GM21367 (cell line): ENCODE results near the gene ATP5F1D.
"Not testable (repeated sequence)": the region's sequence is repeated elsewhere in the genome, so short reads cannot be mapped to it uniquely, and the experiment has no call there.

ENCODE experiments used
- ATAC-seq: cut with Tn5 transposase; IDR thresholded peaks from one replicate; pipeline ENCODE4 v1.9.1; 2021; ENCODE audit not compliant: unreplicated experiment

The ATP5F1D gene

DNA sequence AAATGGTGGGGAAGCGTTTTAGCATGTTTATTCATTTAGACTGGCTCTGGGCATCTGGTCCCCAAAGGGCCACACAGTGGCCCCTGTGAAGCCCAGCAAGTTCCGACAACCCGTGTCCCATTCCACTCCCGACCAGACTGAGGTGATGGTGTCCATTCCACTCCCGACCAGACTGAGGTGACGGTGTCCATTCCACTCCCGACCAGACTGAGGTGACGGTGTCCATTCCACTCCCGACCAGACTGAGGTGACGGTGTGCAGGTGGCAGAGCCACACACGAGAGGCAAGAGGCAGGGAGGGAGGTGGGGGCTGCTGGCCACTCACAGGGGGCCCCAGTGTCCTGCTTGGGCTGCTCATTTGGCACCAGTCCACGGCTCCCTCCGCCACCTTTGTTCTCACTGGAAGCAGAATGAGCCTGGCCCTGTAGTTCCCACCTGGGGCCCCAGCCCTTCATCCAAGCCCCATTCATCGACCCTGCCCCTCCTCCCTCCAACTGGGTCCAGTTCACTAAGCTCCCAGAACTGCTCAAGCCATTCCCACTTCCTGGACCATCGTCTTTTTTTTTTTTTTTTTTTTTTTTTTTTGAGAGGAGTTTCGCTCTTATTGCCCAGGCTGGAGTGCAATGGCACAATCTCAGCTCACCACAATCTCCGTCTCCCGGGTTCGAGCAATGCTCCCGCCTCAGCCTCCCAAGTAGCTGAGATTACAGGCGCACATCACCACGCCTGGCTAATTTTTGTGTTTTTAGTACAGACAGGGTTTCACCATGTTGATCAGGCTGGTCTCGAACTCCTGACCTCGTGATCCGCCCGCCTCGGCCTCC lies 4.9 kb downstream of the ATP5F1D start:
- not testable (repeated sequence) for ATAC-seq

DNA sequence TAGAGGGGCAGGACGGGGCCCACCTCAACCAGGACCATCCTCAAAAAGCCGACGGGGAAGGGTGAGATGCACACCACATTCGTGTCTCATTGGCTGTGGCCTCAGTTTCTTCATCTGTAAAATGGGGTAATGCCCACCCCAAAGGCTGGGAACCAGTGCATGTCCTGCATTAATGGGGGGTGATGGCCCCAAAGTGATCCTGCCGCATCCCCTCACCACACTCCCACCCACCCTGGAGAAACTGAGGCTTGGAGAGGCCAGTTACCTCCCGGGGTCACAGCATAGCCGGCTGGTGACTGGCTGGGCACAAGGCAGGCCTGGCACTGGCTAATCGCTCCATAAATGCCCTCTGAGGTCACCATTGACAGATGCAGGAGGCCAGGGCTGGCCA lies 6.2 kb downstream of the ATP5F1D start:
- ATAC-seq: no peak

DNA sequence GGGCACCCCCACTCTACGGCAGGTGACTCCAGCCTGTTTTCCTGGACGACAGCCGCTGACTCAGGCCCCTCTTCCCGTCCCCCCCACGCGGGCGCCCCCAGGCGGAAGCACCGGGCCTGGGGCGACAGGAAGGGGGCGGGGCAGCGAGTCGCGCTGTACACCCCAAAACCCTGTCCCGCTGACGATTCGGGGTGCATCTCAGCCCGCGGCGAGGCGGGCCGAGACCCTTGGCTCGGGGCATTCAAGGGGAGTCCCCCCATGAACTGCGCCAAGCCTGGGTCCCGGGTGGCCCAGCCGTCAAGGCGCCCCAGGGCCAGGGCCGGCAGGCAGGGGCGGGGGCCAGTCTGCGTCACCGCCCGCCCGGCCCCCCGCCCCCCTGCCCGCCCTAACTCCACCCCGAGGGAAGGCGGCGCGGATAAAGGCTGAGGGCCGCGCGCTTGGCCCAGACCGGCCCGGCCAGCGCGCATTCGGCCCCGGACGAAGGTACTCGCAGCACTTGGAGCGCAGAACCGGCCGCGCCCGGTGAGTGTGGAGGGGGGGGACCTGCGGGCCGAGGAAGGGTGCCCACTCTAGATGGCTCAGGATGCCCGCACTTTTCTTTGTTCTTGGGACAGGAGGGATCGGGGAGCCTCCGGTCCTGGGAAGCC lies 6.7 kb downstream of the ATP5F1D start, which contains the start of gene MIDN:
Gene MIDN (plus strand): TSS at position 445 of the 647 bp plus-strand sequence. CDS start 1,714 bp downstream, outside the sequence.
- ATAC-seq: peak; percentile 8

DNA sequence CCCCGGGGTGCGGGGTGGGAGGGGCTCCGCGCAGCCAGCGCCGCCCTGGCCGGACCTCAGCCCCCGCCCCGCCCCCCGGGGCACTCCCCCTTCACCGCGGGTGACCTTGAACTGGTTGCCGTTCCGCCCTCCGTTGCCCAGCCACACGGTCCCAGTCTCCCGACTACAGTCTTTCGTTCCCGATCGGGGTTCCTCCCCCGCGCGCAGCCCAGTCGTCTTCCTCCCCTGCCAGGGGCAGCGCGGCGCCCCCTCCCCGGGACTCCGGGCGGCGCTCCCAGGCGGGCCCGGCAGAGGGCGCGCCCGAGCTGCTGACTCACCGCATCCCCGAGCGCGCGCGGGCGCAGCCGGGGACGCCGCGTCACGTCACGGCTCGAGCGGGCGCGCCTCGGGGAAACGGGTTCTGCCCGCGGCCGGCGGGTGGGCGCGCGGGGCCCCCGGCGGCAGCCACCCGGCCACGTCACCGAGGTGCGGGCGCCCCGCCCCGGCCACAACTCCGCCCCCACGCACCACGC lies 7.3 kb downstream of the ATP5F1D start:
- ATAC-seq: peak; percentile 10

DNA sequence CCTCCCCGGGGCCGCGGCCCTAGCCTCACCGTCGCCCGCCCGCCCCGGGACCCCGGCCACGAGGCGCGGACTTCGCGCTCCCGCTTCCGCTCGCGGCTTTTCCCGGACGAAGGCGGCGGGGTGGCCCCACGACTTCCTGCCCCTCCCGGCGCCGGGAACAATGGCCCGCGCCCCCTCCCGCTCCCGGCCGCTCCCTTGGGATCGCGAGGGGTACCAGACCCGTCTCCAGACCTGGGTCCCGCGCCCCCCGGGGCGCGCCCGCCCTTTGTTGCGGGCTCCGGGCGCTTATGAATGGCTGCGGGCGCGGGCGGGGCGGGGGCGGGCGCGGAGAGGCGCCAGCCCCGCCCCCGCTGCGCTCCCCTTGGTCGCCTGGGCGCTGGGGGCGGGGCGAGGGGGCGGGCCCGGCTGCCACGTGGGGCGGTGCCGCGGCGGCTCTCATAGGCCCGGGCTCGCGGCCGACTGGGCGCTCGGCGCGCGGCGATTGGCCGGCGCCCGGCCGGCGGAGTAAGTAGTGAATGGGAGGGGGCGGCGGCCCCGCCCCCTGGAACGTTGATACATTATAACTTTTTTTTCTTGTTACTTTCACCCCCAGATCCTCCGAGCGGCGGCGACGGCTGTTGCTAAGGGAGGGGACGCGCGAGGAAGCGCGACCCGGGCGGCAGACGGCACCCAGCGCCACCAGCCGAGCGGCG lies 7.9 kb downstream of the ATP5F1D start:
- peak; percentile 33 for ATAC-seq

DNA sequence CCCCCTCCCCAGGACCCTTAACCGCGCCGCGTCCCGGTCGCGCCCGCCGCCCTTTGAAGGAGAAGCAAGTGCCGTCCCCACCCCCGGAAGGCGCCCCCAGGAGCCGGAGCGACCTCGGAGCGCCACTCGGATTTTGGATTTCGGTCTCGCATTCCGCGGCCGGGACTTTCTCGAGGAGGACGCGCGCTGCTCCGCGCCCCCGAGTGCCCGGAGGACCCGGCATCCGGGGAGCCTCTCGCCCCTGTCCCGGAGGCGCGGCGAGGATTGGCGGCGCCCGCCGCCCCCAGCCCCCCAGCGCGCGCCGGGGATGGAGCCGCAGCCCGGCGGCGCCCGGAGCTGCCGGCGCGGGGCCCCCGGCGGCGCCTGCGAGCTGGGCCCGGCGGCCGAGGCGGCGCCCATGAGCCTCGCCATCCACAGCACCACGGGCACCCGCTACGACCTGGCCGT lies 8.5 kb downstream of the ATP5F1D start:
- ATAC-seq: no peak

DNA sequence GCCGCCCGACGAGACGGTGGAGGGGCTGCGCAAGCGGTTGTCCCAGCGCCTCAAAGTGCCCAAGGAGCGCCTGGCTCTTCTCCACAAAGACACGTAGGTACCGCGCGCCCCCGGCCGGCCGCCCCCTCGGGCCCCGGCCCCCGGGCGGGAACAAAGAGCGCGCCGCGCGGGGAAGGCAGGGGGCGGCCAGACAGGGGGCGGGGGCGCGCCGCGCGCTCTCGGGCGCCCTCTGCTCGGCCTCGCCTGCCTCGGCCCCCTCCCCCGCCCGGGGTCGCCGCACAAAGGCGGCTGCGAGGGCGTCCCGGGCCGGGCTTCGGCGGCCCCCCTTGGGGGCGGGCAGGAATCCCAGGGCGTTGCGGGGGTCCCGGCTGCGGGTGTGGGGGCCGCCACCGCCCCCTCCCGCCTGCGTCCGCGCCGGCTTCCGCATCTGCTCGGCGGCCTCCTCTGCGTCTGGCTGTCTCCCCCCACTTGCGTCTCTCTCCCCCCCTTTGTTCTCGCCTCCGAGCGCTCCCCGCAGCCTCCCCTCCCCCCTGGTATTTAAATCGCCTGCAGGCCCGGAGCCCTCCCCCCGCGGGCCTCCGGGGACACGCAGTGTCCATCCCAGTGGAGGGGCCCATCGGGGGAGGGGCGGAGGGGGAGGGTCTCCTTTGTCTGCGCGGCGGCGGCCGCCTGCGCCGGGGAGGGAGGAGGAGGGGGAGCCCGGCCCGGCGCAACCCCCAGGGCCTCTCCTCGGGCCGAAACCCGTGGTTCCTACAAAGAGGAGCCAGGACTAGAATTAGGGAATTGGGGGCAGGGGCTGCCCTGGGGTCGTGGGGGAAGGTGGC lies 9.1 kb downstream of the ATP5F1D start:
- ATAC-seq: no peak

DNA sequence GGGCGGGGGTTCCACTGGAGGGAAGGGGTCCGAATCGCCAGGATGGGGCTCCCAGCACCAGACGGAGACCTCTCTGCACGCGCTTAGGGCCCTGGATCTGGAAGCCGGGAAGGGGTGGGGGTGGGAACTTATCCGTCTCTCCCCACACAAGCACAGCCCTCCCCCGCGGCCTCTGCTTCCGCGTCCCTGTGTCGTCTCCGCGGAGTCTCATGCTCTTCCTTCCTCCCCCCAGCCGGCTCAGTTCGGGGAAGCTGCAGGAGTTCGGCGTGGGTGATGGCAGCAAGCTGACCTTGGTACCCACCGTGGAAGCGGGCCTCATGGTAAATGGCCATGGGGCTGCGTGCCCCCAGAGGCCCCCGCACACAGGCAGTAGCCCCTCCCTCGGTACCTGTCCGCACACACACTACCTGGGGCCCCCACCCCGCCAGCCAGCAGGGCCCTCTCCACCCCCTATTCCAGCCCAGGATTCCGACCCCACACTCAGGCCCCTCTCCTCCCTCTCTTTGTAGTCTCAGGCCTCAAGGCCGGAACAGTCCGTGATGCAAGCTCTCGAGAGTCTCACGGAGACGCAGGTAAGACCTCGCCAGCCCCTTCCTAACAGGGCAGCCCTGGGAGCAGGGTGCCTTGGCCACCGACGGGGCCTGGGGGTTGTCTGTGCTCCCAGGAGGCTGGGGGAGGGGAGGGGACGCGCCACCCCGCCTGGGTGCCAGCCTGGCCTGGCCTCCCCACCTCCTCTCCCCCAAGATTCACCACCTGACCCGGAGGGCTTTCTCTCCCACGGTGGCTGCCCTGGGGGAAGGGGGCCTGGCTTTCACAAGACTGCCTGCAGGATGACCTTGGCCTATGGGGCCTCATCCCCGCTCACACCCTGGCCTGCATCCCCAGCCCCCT lies 10.0 kb downstream of the ATP5F1D start:
- ATAC-seq: no peak

DNA sequence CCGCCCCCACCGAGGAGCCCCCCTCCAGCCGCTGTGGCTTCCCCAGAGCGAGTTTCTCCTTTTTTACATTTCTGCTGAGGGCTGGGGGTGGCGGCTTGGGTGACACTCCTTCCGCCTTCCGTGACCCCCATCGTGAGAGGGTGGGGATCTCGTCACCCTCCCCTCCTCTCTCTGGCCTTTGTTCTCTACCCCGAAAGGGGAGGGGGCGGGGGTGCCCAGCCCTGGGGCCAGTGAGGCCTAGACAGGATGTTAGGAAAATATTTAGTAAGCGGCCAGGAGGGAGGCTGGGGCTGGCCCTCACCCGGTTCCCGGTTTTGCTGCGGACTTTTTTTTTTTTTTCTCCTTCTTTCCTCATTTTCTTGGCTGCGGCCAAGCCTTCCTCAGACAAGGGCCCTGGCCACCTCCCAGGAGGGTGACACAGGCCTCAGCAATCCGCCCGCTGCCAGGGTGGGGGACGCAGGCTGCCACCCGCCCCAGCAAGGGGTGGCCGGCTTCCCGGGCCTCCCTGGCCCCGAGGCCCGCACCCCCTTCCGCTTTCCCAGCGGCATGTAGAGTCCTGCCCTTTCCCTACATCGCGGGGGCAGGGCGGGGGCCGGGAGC lies 10.8 kb downstream of the ATP5F1D start:
- no peak for ATAC-seq

DNA sequence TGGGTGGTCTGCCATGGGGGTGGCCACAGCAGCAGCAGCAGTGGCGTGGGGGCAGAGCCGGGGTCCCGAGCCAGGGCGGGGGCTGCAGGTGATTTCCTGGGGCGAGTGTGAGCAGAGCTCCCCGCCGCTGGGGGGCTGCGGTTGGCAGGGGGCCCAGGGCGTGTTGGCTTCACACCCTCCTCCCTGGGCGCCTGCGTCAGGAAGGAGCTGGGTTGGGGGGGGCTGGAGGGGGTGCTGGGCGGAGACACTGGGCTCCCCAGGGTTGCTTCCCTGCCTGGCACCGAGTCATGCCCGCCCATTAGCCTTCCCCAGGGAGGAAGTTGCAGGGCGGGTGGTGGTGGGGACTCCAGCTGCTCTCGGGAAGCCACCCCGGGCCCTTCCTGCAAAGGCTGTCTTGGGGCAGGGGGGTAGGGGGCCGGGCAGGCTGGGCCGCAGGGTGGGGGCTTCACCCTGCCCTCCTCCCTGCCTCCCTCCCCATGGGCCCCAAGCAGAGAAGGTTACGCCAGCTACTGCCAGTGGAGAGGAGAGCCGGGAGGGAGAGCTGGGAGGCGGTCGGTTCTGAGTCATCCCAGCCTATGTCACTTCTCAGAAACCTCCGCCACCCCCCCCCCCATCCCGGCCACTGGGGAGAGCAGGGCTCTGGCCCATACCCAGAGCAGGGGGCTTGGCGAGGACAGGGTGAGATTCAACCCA lies 11.4 kb downstream of the ATP5F1D start:
- ATAC-seq: no peak

DNA sequence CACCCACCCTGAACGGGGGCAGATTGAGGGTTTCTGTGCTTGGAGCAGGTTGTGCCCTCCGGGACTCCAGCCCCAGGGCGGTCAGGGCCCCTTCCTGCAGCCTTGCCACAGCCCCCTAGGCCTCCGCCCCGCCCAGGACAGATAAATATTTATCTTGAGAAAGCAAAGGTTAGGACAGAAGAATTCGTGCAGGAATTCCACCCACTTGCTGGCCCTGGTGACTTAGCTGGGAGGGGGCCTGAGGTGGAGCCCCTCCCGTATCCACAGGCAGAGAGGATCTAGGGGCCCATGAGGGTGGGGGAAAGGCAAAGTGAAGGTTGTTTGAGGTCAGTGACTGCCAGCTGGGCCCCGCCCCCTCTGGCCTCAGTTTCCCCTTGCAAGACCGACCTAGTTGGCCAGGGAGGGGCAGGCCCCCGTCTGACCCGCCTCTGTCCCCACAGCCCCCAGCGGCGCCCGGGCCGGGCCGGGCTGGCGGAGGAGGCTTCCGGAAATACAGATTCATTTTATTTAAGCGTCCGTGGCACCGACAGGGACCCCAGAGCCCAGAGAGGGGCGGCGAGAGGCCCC lies 12.0 kb downstream of the ATP5F1D start:
- no peak for ATAC-seq

DNA sequence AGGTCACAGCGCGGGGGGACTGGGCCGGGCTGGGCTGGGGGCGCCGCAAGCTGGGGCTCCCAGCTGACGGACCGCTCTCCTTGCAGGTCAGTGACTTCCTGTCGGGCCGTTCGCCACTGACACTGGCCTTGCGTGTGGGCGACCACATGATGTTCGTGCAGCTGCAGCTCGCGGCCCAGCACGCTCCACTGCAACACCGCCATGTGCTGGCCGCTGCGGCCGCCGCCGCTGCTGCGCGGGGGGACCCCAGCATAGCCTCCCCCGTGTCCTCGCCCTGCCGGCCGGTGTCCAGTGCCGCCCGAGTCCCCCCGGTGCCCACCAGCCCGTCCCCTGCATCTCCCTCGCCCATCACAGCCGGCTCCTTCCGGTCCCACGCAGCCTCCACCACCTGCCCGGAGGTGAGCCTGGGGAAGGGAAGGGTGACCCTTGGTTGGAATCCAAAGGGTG lies 12.6 kb downstream of the ATP5F1D start:
- no peak for ATAC-seq

DNA sequence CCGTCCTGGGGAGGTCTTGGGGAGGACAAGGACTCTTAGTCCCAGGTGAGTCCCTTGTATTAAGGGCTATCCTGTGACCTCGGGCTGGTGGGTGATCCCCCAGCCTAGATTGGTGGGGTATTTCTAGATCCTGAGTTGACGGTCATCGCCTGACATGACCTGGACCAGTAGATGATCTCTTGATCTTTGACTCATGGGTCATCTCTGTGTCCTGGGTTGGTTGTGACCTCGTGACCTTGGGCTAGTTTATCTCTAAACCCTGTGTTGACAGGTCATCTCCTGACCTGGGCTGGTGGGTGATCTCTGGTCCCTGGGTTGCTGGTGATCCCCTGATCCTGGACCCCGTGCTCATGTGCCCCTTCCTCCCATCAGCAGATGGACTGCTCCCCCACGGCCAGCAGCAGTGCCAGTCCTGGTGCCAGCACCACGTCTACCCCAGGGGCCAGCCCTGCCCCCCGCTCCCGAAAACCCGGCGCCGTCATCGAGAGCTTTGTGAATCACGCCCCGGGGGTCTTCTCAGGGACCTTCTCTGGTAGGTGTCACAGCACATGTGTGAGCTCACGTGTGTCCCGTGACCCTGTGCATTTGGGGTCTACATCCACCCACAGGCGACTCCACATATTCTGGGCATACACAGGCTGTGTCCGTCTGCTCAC lies 13.1 kb downstream of the ATP5F1D start:
- ATAC-seq: no peak

DNA sequence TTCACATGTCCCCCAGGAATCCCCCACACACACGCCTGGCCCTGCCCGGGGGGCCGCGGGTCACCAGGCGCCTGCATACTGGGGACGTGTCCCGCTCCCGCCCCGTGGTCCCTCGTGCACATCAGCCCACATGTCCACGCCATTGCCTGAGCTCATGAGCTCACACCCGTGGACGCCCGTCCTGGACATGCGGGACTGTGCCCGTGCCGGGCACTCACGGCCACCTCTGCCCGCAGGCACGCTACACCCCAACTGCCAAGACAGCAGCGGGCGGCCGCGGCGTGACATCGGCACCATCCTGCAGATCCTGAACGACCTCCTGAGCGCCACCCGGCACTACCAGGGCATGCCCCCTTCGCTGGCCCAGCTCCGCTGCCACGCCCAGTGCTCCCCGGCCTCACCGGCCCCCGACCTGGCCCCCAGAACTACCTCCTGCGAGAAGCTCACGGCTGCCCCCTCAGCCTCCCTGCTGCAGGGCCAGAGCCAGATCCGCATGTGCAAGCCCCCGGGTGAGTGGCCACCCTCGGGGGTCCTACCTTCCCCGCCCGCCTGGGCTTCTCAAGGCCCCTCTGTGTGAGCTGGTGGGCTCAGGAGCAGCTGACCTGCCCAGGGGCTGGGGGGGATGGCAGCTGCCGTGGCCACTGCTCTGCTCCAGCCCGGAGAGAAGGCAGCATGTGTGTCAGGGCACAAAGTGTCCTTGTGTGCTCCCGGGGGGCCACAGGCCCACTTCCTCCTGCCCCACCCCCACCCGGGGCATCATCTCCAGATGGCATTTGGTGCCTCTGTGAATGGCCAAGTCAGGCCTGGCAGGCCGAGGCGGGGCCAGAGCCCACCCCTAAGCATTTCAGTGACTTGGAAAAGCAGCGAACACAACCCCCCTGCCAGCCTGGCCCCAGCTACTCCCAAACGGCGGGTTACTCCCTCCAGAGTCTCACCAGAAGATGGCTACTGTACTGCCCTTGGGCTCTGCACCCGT lies 13.9 kb downstream of the ATP5F1D start:
- ATAC-seq: no peak

DNA sequence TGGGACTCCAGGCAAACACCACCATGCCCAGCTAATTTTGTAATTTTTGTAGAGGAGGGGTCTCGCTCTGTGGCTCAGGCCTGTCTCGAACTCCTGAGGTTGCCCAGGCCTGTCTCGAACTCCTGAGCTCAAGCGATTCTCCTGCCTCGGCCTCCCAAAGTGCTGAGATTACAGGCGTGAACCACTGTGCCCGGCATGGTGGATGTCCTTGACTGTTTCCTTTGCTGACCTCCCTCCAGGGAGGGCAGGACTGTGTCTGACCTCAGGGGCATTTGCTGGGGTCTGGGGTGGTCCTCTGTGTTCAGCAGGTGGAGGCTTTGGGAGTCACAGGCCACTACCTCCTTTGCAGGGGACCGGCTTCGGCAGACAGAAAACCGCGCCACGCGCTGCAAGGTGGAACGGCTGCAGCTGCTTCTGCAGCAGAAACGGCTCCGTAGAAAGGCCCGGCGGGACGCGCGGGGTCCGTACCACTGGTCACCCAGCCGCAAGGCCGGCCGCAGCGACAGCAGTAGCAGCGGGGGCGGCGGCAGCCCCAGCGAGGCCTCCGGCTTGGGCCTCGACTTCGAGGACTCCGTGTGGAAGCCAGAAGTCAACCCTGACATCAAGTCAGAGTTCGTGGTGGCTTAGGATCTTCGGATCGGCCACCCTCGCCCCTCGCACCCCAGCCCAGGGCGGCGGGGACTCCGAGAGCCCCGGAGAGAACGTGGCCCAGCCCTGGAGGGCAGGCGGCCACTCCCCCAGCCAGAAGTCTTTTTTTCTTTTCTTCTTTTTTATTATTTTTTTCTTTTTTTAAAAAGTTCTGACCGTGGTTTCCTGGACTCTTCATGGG lies 15.3 kb downstream of the ATP5F1D start:
- no peak for ATAC-seq
